SKM-1 treated with dmso at 0.1 percent for 144 hours (cell line): ENCODE measurements around the gene GPR155.
"Not testable (repeated sequence)": the region's sequence is repeated elsewhere in the genome, so short reads cannot be mapped to it uniquely, and the experiment has no call there.

ENCODE experiments used
- DNase-seq: peaks from one replicate; lab custom pipeline; 2025; ENCODE audit not compliant: unreplicated experiment; lab: John Stamatoyannopoulos, UW

Gene GPR155

DNA sequence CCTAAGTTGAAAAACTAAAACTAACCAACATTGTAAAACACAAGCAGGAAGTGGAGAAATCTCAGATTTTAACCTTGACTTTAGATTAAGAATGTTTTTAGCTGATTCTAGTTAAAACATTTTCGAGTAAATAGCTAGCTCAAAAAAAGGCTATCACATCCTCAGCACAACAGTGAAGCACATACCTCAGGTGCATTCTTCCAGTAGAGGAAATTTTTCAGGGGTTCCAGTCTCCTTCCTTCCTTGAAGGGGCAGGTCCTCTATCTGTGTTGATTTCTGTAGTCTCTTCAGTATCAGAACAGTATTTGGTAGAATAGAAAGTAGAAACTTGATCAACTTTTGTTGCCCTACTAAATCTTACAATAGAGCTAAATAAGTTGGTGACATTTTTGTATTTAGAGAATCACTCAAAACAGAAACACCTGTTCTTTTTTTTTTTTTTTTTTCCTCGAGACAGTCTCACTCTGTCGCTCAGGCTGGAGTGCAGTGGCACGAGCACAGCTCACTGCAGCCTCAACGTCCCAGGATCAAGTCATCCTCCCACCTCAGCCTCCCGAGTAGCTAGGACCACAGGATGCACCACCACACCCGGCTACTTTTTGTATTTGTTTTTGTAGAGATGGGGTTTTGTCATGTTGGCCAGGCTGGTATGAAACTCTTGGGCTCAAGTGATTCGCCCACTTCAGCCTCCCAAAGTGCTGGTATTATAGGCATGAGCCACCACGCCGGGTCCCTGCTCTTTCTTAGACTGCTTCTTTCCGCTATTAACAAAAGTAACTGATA, 6.9 kb upstream of the GPR155 start:
- no peak for DNase-seq

DNA sequence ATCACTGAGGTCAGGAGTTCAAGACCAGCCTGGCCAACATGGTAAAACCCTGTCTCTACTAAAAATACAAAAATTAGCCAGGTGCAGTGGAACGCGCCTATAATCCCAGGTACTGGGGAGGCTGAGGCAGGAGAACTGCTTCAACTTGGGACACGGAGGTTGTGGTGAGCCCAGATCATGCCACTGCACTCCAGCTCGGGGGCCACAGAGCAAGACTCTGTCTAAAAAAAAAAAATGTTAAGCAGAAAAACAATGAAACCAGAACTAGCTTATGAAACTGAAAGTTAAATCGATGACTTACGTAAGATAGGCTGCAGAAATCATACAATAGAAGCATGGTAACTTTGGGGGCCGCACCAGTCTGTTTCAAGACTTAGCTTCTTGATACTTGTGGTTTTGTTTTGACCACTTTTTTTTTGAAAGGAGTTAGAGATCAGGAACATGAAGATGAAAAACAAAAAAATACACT, 6.2 kb upstream of the GPR155 start:
- peak; percentile 10 for DNase-seq

DNA sequence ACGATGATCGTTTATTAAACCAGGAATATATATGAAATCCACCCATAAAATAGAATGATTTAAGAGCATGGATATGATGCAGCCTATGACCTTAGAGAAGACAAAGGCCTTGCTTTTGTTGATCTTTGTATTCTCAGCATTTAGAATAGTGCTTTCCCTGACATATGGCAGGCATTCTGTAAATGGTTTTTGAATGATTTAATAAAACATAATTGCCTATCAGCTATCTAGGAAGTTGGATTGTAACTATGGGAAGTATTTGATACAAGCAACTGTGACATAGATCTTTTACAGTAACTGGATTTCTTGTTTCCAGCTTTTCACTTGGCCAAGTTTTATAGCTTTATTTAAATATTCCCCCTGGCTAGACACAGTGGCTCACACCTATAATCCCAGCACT, 5.1 kb upstream of the GPR155 start:
- DNase-seq: no peak

DNA sequence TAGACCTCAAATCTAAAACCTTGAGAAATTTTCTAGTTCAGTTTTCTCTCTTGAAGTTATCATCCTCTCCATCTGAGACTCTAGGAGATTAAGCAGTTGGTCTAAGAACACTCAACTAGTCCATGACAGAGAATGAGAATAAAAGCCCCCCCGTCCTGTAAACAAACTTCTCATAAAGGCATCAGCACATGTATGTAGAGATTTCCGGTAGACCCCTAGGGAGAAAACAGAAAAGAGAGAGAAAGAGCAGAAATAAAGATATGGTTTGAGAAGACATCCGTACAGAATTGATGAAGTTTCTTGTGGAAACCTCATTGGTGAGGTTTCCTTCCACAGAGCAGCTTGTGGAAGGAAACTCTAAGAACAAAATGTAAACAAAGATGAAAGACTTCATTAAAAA, 3.2 kb upstream of the GPR155 start:
- no peak for DNase-seq

DNA sequence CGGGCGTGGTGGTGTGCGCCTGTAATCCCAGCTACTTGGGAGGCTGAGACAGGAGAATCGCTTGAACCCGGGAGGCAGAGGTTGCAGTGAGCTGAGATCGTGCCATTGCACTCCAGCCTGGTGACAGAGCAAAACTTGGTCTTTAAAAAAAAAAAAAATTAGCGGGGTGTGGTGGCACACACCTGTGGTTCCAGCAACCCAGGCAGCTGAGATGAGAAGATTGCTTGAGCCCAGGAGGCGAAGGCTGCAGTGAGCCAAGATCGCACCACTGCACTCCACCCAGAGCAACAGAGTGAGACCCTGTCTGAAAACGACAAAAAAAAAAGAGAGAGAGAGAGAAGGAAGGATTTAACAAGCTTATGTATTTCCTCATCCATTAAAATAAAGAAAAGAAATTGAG, 2.7 kb upstream of the GPR155 start:
- not testable (repeated sequence) for DNase-seq

DNA sequence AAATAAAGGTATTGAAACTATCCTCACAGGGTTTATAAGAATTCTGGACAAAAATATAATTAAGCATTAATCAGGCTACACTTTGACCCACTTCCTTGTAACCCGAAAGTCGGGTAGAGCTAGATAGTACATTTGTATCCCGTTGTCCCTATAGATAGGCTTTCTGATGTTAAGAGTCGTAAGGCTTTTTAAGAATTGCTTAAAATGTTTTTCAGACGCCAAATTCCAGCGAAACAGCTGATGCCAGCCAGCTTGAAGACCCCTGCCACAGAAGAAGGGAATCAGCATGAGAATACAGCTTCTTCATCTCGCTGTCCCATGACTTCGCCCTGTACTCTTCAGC, 962 bp upstream of the GPR155 start:
- no peak for DNase-seq

DNA sequence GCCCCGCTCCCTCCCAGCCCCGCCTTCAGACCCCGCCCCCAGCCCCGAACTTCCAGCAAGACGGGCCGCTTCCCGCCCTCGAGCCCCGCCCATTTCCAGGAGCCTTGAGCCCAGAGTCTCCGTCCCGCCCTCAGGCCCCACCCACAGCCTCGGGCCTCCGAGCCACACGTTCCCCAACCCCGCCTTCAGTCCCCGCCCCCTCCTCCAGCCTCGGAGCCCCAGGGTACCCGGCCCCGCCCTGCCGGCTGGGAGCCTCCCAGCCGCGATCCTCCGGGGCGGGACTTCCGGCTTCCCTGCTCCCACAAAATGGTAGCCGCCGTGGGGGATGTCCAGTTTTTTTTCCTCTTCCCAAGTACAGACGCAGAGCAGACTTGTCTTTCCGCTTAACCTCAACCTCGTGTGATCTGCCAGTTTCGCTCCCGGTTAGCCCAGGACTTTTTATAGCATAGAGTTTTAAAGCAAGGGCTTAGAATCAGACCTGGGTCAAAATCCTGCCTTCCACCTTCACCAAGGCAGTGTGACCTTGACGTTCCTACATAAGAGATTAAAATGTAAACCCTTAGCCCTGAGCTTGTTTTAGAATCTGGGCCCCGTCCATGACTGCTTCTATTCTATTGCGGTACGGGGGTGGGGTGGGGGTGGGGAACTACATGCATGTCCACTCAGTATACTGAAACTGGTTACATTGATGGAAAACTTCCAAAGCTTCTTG, 435 bp upstream of the GPR155 start:
- DNase-seq: peak; percentile 89

DNA sequence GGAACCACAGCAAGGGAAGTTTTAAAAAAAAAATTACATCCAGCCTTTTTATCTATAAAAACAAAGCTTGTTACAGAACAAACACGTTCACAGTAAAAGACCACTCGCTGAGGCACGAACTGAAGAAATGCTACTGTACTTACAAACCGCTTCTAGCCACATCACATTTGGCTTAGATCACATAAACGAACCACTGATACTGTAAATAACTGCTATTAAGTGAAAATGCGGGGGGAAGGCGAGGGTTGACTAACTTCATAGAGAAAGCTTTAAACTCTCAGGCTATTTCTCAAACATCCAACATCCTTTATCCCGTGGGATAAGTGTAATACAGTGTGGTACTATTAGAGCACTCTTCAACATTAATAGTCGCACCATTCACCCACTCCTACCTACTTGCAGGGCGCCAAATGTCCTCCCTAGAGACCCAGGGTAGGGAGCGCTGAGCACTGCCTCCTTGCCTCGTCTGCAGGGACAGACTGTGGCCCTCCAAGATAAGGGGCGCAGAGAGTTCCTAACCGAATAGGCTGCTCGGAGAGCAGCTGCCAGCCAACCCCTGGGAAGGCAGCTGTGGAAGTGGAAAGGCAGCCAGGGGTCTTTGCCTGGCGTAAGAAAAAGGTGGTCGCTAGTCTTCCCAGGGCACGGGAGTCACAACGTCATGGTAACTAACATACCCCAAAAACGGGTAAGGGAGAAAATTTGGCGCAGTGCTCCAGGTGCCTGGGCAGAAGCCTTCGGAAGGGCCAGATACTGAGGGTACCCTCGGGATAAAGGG, 854 bp downstream of the GPR155 start:
- DNase-seq: no peak

DNA sequence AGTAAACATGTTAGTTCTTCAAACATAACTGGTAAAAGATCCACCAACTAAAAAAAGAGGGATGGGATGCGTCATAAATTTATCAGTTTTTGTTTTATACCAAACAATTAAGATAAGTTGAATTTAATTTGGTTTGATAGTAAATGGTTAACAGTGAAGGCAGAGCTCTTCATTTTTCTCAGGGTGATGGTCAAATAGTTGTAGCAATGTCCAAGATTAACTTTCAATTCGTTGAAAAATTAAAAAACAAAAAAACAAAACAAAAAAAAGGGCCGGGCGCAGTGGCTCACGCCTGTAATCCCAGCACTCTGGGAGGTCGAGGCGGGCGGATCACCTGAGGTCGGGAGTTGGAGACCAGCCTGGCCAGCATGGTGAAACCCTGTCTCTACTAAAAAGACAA, 1.8 kb downstream of the GPR155 start:
- DNase-seq: not testable (repeated sequence)

DNA sequence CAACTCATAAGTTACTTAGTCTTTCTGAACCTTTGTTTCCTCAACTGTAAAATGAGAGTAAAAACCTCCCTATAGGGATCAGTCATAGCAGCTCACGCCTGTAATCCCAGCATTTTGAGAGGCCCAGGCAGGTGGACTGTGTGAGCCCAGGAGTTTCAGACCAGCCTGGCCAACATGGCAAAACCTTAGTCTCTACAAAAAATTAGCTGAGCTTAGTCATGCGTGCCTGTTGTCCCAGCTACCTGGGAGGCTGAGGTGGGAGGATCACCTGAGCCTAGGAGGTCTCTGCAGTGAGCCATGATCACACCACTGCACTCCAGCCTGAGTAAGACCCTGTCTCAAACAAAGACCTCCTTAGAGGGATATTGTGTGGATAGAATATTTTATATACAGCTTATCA, 2.3 kb downstream of the GPR155 start:
- no peak for DNase-seq

DNA sequence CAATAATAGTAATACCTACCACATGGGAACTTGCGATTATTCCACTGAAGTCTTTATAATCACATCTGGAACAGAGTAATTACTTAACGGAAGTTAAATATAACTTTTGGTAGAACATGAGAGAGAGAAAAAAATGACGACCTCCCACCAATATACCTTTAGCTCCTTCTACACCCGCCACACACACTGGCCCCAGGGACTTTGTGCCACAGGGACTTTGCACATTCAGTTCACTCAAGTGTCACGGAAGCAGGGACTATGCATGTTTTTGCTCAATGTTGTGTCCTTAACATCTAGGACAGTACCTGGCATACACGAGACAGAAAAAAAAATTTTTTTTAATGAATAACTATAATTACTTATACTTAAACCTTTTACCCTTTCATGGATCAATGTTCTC, 4.0 kb downstream of the GPR155 start:
- DNase-seq: no peak

DNA sequence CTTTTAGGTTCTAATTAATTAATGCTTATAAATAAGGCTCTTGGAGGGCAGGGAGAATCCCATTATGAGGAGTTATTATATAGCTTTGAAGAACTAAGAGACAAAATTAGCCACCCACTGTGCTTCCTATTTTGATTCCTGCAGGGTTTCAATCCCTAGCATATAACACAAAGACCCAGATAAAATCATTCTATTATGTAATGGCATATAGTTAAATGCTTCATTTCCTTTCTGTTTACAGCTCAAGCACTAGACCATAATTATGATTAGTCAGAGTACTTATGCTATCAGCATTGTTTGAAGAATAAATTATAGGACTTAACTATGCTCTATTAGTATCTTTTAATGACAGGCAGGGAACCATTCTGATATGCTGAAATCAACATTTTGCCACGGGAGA, 9.1 kb downstream of the GPR155 start:
- DNase-seq: no peak

DNA sequence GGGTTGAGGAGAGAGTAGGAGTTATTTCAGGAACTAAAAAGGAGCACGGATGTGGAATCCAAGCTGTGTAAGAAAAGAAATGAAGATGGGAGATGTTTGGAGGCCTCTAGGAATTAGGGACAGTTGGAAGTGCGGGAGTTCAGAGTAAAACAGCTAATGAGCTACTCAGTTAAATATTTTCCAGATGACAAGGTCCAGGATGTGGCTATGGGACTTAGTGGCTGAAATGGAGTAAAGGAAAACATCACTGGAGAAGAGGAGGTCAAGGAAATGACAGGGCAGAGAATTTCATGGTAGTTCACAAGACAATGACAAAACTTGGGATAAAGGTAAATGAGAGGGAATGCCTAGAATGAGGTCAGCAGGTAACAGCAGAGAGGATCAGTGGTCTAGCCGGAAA, 13.0 kb downstream of the GPR155 start:
- DNase-seq: no peak

DNA sequence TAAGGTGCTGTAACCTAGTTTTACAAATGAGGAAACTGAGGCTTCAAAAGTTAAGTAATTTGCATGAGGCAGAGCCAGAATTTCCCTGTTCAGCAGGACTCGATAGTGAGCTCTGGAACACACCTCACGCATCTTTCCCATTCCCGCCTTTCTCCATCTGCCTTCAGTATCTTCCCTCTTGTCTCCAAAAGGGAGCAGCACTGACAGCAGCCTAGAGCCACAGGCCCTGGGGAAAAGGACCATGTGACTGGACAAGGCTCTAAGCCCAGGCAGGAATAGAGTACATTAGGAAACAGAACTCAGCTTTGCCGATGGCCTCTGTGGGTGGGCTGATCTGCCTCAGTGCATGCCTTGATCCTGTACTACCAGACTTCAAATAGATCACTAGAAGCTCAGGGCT, 21.5 kb downstream of the GPR155 start:
- DNase-seq: no peak

DNA sequence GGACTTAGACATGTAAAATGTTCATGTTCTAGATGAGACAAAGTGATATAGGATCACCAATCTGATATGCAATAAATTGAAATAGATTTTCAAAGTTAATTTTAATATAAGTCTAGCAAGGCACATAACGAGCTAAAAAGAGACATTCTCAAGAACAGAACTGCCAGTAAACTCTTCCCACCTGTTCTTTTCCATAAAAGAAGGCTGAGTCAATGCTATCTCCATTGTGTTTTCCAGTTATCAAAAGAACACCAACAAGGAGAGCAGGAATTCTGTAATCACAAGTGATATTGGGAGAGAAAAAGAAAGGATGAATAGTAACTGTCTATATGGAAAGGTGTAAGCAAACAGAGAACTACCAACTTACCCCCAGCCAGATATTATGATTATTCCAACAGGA, 25.6 kb downstream of the GPR155 start:
- no peak for DNase-seq

DNA sequence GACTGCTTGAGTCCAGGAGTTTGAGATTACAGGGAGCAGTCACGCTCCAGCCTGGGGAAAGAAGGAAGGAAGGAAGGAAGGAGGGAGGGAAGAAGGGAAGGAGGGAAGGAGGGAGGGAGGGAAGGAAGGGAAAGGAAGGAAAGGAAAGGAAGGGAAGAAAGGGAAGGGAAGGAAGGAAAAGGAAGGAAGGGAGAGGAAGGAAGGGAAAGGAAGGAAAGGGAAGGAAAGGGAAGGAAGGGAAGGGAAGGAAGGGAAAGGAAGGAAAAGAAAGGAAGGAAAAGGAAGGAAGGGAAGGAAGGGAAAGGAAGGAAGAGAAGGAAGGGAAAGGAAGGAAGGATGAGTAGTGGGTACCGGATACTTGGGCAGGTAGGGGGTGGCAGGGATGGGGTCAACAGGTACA, 32.3 kb downstream of the GPR155 start:
- DNase-seq: no peak

DNA sequence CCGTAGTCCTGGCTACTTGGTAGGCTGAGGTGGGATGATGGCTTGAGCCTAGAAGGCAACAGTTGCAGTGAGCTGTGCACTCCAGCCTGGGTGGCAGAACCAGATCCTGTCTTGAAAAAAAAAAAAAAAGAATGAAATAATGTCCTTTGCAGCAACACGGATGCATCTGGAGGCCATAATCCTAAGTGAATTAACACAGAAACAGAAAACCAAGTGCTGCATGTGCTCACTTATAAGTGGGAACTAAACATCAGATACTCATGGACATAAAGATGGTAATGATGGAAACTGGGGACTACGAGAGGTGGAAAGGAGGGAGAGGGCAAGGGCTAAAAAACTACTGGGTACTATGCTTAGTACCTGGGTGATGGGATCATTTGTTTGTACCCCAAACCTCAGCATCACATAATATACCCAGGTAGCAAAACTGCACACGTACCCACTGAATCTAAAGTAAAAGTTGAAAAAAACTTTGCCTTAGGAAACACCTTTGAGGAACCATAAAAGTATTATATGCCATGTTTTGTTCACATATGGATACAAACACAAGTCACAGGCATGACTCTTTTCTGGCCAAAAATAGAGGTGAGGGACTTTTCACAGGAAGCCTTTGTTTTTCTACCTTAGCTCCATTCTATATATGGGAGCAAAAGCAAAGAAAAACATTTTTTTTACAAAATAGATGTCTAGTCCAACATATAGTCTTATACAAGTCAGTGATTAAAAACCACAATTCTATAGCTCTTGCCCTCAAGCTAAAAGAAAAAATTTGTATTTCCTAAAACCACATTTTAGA, 36.6 kb downstream of the GPR155 start:
- no peak for DNase-seq

DNA sequence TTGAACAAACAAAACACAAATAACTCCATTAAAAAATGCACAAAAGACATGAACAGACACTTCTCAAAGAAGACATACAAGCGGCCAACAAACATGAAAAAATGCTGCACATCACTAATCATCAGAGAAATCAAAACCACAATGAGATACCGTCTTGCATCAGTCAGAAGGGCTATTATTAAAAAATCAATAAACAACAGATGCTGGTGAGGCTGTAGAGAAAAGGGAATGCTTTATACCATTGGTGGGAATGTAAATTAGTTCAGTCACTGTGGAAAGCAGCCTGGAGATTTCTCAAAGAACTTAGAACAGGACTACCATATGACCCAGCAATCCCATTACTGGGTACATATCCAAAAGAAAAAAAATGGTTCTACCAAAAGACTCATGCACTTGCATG, 37.8 kb downstream of the GPR155 start:
- no peak for DNase-seq

DNA sequence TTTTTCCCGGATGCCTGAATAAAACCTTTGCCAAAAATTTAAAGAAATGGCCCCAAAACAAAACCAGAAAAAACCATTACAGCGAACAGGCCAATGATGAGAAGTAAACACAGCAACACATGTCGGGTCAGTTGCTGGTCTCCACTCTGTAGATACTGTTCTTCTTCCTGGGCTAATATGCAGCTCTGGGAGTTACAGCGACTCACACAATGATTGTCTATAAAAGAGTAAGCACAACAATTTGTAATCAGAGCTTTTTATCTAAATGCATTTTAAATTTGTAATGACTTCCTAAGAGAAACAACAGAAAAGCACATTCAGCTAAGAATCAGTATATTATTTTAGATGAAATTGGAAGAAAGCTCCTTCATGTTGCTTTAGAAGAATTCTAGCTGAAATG, 40.3 kb downstream of the GPR155 start:
- no peak for DNase-seq

DNA sequence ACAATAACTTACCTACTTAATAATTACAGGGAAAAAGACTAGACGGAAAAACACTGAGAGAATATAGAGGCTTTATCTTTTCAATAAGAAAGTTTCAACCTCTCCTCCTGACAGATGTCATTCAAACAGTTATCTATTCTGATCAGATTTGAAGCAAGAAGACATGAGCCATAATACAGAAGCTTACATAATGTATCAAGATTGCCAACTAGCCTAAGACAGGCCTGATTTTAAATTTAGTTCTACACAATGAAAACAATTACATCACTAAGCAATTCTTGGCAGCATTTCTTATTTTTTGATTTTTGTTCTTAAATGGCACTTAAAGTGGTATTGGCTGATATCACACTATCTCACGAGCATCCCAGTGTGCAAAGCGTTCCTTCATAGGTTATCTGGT, 41.6 kb downstream of the GPR155 start:
- DNase-seq: no peak

DNA sequence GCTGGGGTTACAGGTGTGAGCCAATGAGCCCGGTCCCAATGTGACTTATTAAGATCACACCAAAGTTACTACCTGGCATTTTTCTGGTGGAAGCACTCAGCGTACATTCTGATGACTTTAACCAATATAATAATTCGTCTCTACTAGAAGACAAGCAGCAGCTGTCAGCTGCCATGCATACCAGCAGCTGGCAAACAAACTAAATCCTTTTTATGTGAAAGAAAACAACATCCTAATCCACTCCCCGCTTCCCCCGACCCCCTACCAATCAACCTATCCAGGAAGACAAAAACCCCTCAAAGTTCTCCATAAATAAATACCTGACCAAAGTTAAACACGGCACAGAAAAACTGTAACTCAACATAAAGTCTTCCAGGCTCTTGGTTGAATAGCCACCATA, 42.1 kb downstream of the GPR155 start:
- no peak for DNase-seq
